ENCODE data around the gene ARL16. TPM values are rescaled to one million over a fixed set of nuclear protein-coding genes. Genes with fewer than 3 reads are reported as not detected.

The ARL16 gene
- total RNA-seq, 1 donor from 2014 or later: 38.6 TPM

- Histone ChIP-seq H3K4me2 (ENCODE audit: low read length) (peak within 1 kb of the TSS; percentile 94), H3K27me3 (ENCODE audit: insufficient read depth, low read length) (no peaks in the 10 kb centered on the region), H3K36me3 (ENCODE audit: insufficient read depth, low read length) (peaks cover 25% of the 10 kb centered on the region), H2AFZ (ENCODE audit: low read depth, low read length) (peak within 1 kb of the TSS; percentile 78), H3K4me3 (ENCODE audit: insufficient read depth, low read depth, low read length) (peak within 1 kb of the TSS; percentile 80), H3K27ac (ENCODE audit: low read depth, low read length) (peak within 1 kb of the TSS; percentile 95), H3K9ac (ENCODE audit: low read length) (peak within 1 kb of the TSS; percentile 95), H3K79me2 (ENCODE audit: insufficient read depth, low read length) (peaks cover 72% of the 10 kb centered on the region), H3K4me1 (ENCODE audit: insufficient read depth, low read length) (peaks cover 29% of the 10 kb centered on the region), H4K20me1 (ENCODE audit: insufficient read depth, low read length) (peaks cover 67% of the 10 kb centered on the region), H3K9me3 (ENCODE audit: insufficient read depth, low read depth, low read length) (no peaks in the 10 kb centered on the region)
- DNase-seq (ENCODE audit: low read depth) (peak; percentile 79), FAIRE-seq (no peak)
- Mint-ChIP-seq H3K36me3 (ENCODE audit: low read depth, unreplicated experiment) (peaks cover 20% of the 10 kb centered on the region), H3K27ac (ENCODE audit: unreplicated experiment) (peak within 1 kb of the TSS; percentile 90), H3K27me3 (ENCODE audit: low read depth, unreplicated experiment) (no peaks in the 10 kb centered on the region), H3K4me1 (ENCODE audit: low read depth, unreplicated experiment) (peaks cover 12% of the 10 kb centered on the region), H3K4me3 (ENCODE audit: unreplicated experiment) (peak within 1 kb of the TSS; percentile 93), H3K9me3 (ENCODE audit: unreplicated experiment) (no peaks in the 10 kb centered on the region)
- TF ChIP-seq CTCF (IDR thresholded peaks at IDR 0.05; ENCODE audit: insufficient read depth, low read depth, low read length) (no peak), EZH2 (IDR thresholded peaks at IDR 0.05; ENCODE audit: insufficient read depth, low read length) (no peak)
Measured at GRCh38 chr17:81702934-81703746, 19.5 kb upstream of the ARL16 start, which contains the start of gene MRPL12. TSS of gene MRPL12 (plus strand) at chr17:81703367. CDS start at chr17:81703502, 135 bp downstream.

- Histone ChIP-seq H2AFZ (ENCODE audit: low read depth, low read length) (no peak overlapping the region), H3K36me3 (ENCODE audit: insufficient read depth, low read length) (peaks cover 30% of the 10 kb centered on the region), H3K79me2 (ENCODE audit: insufficient read depth, low read length) (peaks cover 89% of the 10 kb centered on the region), H3K4me1 (ENCODE audit: insufficient read depth, low read length) (peaks cover 29% of the 10 kb centered on the region), H3K9me3 (ENCODE audit: insufficient read depth, low read depth, low read length) (no peaks in the 10 kb centered on the region), H3K9ac (ENCODE audit: low read length) (peak overlapping the region; percentile 95), H4K20me1 (ENCODE audit: insufficient read depth, low read length) (peaks cover 72% of the 10 kb centered on the region), H3K4me2 (ENCODE audit: low read length) (peak overlapping the region; percentile 94), H3K27me3 (ENCODE audit: insufficient read depth, low read length) (no peaks in the 10 kb centered on the region), H3K4me3 (ENCODE audit: insufficient read depth, low read depth, low read length) (peak overlapping the region; percentile 80), H3K27ac (ENCODE audit: low read depth, low read length) (peak overlapping the region; percentile 11)
- Mint-ChIP-seq H3K36me3 (ENCODE audit: low read depth, unreplicated experiment) (peaks cover 26% of the 10 kb centered on the region), H3K27ac (ENCODE audit: unreplicated experiment) (no peak overlapping the region), H3K4me3 (ENCODE audit: unreplicated experiment) (peak overlapping the region; percentile 93), H3K4me1 (ENCODE audit: low read depth, unreplicated experiment) (peaks cover 12% of the 10 kb centered on the region), H3K27me3 (ENCODE audit: low read depth, unreplicated experiment) (no peaks in the 10 kb centered on the region), H3K9me3 (ENCODE audit: unreplicated experiment) (no peaks in the 10 kb centered on the region)
- FAIRE-seq: no peak
- TF ChIP-seq EZH2 (IDR thresholded peaks at IDR 0.05; ENCODE audit: insufficient read depth, low read length): no peak
- no peak for TF ChIP-seq CTCF (IDR thresholded peaks at IDR 0.05; ENCODE audit: insufficient read depth, low read depth, low read length)
- no peak for DNase-seq (ENCODE audit: low read depth)
Measured at GRCh38 chr17:81701288-81702071, 17.9 kb upstream of the ARL16 start.

All from astrocyte (in vitro differentiated cells and primary cell).